A549 (cell line): Measurements from ENCODE around the gene CCNQ. TPM values are rescaled to one million over a fixed set of nuclear protein-coding genes. Genes with fewer than 3 reads are reported as not detected.

Experiments
- ATAC-seq, 2 experiments: fragments of 200-7000 bp in 1 of 2; fragments of >200 bp in 1 of 2; cut with Nextera tagmentation in 1 of 2; cut with Tn5 transposase in 1 of 2; 3 replicates each; pipeline versions ENCODE4 v1.8.0 to v1.9.1; 2018 to 2020; ENCODE audit warnings: mild to moderate bottlenecking in 1 of 2, moderate library complexity in 1 of 2
- CTCF ChIA-PET: fragments of 300-600 bp; sonication (Branson Sonifier 250); formaldehyde crosslinking; extraction: SDS; loops from one replicate; lab custom pipeline; 2021; ENCODE audit warnings: antibody characterized with exemption, inconsistent platforms; lab: Yijun Ruan, JAX
- POLR2A ChIA-PET: fragments of 350-600 bp; formaldehyde crosslinking; extraction: SDS; loops from one replicate; lab custom pipeline; 2021; ENCODE audit warnings: antibody characterized with exemption, inconsistent platforms; lab: Yijun Ruan, JAX
- DNase-seq, 2 experiments: peaks; one replicate each; pipeline versions ENCODE4 v3.0.0 to v3.0.0-alpha.2; 2011 to 2016; ENCODE audit warnings: low read depth in 1 of 2, low spot score in 1 of 2
- FAIRE-seq: peaks from 2 replicates; lab custom pipeline; 2011; peaks lifted over from hg19 to GRCh38; lab: Jason Lieb, UNC
- H3K27ac ChIP-seq, 2 experiments: fragments of >200 bp; sonication (Bioruptor Twin); formaldehyde crosslinking; 3 replicates each; pipeline ENCODE4 v1.5.1; 2016 to 2017
- H3K4me1 ChIP-seq: fragments of >200 bp; sonication (Bioruptor Twin); formaldehyde crosslinking; 3 replicates; pipeline ENCODE4 v1.6.1; 2016
- H3K4me2 ChIP-seq: fragments of >200 bp; sonication (Bioruptor Twin); formaldehyde crosslinking; 3 replicates; pipeline ENCODE4 v1.6.1; 2016
- H3K4me3 ChIP-seq: fragments of >200 bp; sonication (Bioruptor Twin); formaldehyde crosslinking; 3 replicates; pipeline ENCODE4 v1.5.1; 2016
- H3K9me3 ChIP-seq: fragments of >200 bp; sonication (Bioruptor Twin); formaldehyde crosslinking; 3 replicates; pipeline ENCODE4 v1.6.1; 2016
- BCL3 ChIP-seq: fragments of >200 bp; sonication (Bioruptor Twin); formaldehyde crosslinking; IDR thresholded peaks from 3 replicates; pipeline ENCODE4 v1.6.1; 2016
- CBX8 ChIP-seq: fragments of 200-600 bp; sonication (generic); IDR thresholded peaks from 2 replicates; pipeline ENCODE4 v1.6.1; 2016
- CHD2 ChIP-seq: fragments of 150-350 bp; IDR thresholded peaks from 2 replicates; pipeline ENCODE4 v1.6.1; 2014; ENCODE audit warnings: low read length; ENCODE audit not compliant: partially characterized antibody
- EHF ChIP-seq: fragments of 250-450 bp; sonication (Bioruptor Pico); IDR thresholded peaks from 2 replicates; pipeline ENCODE4 v1.5.0; 2020; ENCODE audit warnings: mild to moderate bottlenecking
- EHMT2 ChIP-seq: fragments of 200-600 bp; sonication (generic); IDR thresholded peaks from 2 replicates; pipeline ENCODE4 v1.6.1; 2016; ENCODE audit warnings: antibody characterized with exemption, low read depth, mild to moderate bottlenecking, moderate library complexity
- EP300 ChIP-seq, 2 experiments: fragments of >200 bp; sonication (Bioruptor Twin); formaldehyde crosslinking; IDR thresholded peaks; 2 replicates in 1 of 2; 3 replicates in 1 of 2; pipeline ENCODE4 v1.6.1; 2016 to 2017
- FOSB ChIP-seq: fragments of 250-450 bp; sonication (Bioruptor Pico); IDR thresholded peaks from 2 replicates; pipeline ENCODE4 v1.5.0; 2020; ENCODE audit warnings: mild to moderate bottlenecking, moderate library complexity
- HOXB5 ChIP-seq: fragments of 250-450 bp; sonication (Bioruptor Pico); IDR thresholded peaks from 2 replicates; pipeline ENCODE4 v1.5.0; 2020; ENCODE audit warnings: mild to moderate bottlenecking, moderate library complexity
- JUNB ChIP-seq: fragments of >200 bp; sonication (Bioruptor Twin); formaldehyde crosslinking; IDR thresholded peaks from 2 replicates; pipeline ENCODE4 v1.6.1; 2016
- KDM1A ChIP-seq: fragments of 200-600 bp; sonication (generic); IDR thresholded peaks from 2 replicates; pipeline ENCODE4 v1.6.1; 2016; ENCODE audit warnings: low read depth, mild to moderate bottlenecking
- KDM5A ChIP-seq: fragments of 200-600 bp; sonication (generic); IDR thresholded peaks from 2 replicates; pipeline ENCODE4 v1.6.1; 2016; ENCODE audit warnings: antibody characterized with exemption, mild to moderate bottlenecking
- MAFK ChIP-seq: fragments of 450-650 bp; IDR thresholded peaks from 2 replicates; pipeline ENCODE4 v1.6.1; 2014; ENCODE audit not compliant: partially characterized antibody
- NFE2L2 ChIP-seq: fragments of 150-350 bp; conservative IDR thresholded peaks from 2 replicates; pipeline ENCODE4 v1.6.1; 2014; ENCODE audit warnings: low read length
- NR3C1 ChIP-seq: fragments of >200 bp; sonication (Bioruptor Twin); formaldehyde crosslinking; IDR thresholded peaks from 3 replicates; pipeline ENCODE4 v1.6.1; 2017
- RAD21 ChIP-seq, 2 experiments: fragments of >200 bp in 1 of 2; sonication (Bioruptor Twin) in 1 of 2; formaldehyde crosslinking in 1 of 2; IDR thresholded peaks in 1 of 2; conservative IDR thresholded peaks in 1 of 2; 2 replicates in 1 of 2; 3 replicates in 1 of 2; pipeline ENCODE4 v1.6.1; 2012 to 2018; ENCODE audit warnings: inconsistent platforms in 1 of 2
- RCOR1 ChIP-seq: fragments of 150-350 bp; IDR thresholded peaks from 2 replicates; pipeline ENCODE4 v1.6.1; 2014; ENCODE audit warnings: antibody characterized with exemption, low read length, low read depth
- SREBF2 ChIP-seq: fragments of 450-650 bp; IDR thresholded peaks from 2 replicates; pipeline ENCODE4 v1.6.1; 2014; ENCODE audit warnings: mild to moderate bottlenecking, moderate library complexity
- TFCP2L1 ChIP-seq: fragments of 250-450 bp; sonication (Bioruptor Pico); IDR thresholded peaks from 2 replicates; pipeline ENCODE4 v1.5.0; 2021; ENCODE audit warnings: mild to moderate bottlenecking
- TP53 ChIP-seq: fragments of 250-450 bp; sonication (Bioruptor Pico); IDR thresholded peaks from 2 replicates; pipeline ENCODE4 v1.5.0; 2021; ENCODE audit warnings: mild to moderate bottlenecking, moderate library complexity
- ZC3H11A ChIP-seq: fragments of 450-650 bp; IDR thresholded peaks from 2 replicates; pipeline ENCODE4 v1.6.1; 2014; ENCODE audit warnings: antibody characterized with exemption, mild to moderate bottlenecking
- ZNF302 ChIP-seq: fragments of 250-450 bp; sonication (Bioruptor Pico); IDR thresholded peaks from 2 replicates; pipeline ENCODE4 v1.9.0; 2021; ENCODE audit warnings: inconsistent platforms, mild to moderate bottlenecking, moderate library complexity
- ZSCAN20 ChIP-seq: fragments of 250-450 bp; sonication (Bioruptor Pico); IDR thresholded peaks from 2 replicates; pipeline ENCODE4 v1.8.0; 2022; ENCODE audit warnings: mild to moderate bottlenecking, moderate library complexity
- WGBS: methylation state at CpG from one replicate; pipeline ENCODE4 v1.1.6; 2017; ENCODE audit errors: missing lambda C conversion rate; 5-methylcytosine and 5-hydroxymethylcytosine counted together
- polyA plus RNA-seq, 4 experiments: library from polyadenylated mRNA; depleted of rRNA in 3 of 4; stranded (reverse); fragments of >200 nt; fragmentation: RNase III in 1 of 4; extraction: RNeasy Plus Mini Kit Qiagen cat#74134 plus additional on column Dnase treatment in 1 of 4; gene quantifications; 2 replicates in 3 of 4; 3 replicates in 1 of 4; pipeline ENCODE4 v1.2.3, GENCODE V29; 2011 to 2017
- TF ChIP-seq, protein P1 (sequence below): fragments of >200 bp; sonication (Bioruptor Twin); formaldehyde crosslinking; IDR thresholded peaks from 2 replicates; pipeline ENCODE4 v1.6.1; 2016
- TF ChIP-seq, protein P2 (sequence below): fragments of 250-450 bp; sonication (Bioruptor Pico); IDR thresholded peaks from 2 replicates; pipeline ENCODE4 v1.5.0; 2021; ENCODE audit warnings: mild to moderate bottlenecking, moderate library complexity, borderline replicate concordance
- TF ChIP-seq, protein P3 (sequence below): IDR thresholded peaks from 2 replicates; pipeline ENCODE4 v1.6.1; 2012
- TF ChIP-seq, protein P4 (sequence below): fragments of 150-350 bp; IDR thresholded peaks from 2 replicates; pipeline ENCODE4 v1.6.1; 2014; ENCODE audit warnings: low read depth, mild to moderate bottlenecking, low read length

The CCNQ gene
- polyA plus RNA-seq, 2 of the 4 experiments (the other 2 are of a cell fraction) = 25.6 to 32.0 TPM

- no peak overlapping the region for H3K4me2 ChIP-seq
- CTCF ChIA-PET = interaction anchor here (0.6 kb wide), 1 partner anchor 36 kb away, joined by 3 read pairs; no protein-coding TSS in a partner anchor
- FAIRE-seq (no peak), ATAC-seq (no peak; a peak in 1 of 6 replicates), DNase-seq (no peak)
- POLR2A ChIA-PET = no interaction called here
- 90% methylated on average over 6 of the region's 29 CpGs for WGBS
- no peaks in the 10 kb centered on the region for H3K4me1 ChIP-seq
- no peaks in the 10 kb centered on the region for H3K9me3 ChIP-seq
- no peak overlapping the region for H3K27ac ChIP-seq
- no peak overlapping the region for H3K4me3 ChIP-seq
- no peak for TF ChIP-seq SREBF2
- no peak for TF ChIP-seq KDM1A
- TF ChIP-seq, protein P1, sequence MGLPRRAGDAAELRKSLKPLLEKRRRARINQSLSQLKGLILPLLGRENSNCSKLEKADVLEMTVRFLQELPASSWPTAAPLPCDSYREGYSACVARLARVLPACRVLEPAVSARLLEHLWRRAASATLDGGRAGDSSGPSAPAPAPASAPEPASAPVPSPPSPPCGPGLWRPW = no peak
- TF ChIP-seq ZNF302 (CRISPR knock-in tag) = no peak
- TF ChIP-seq FOSB (CRISPR knock-in tag) = no peak
- no peak for TF ChIP-seq EHF (CRISPR knock-in tag)
- no peak for TF ChIP-seq TP53
- no peak for TF ChIP-seq KDM5A
- TF ChIP-seq, protein P2, sequence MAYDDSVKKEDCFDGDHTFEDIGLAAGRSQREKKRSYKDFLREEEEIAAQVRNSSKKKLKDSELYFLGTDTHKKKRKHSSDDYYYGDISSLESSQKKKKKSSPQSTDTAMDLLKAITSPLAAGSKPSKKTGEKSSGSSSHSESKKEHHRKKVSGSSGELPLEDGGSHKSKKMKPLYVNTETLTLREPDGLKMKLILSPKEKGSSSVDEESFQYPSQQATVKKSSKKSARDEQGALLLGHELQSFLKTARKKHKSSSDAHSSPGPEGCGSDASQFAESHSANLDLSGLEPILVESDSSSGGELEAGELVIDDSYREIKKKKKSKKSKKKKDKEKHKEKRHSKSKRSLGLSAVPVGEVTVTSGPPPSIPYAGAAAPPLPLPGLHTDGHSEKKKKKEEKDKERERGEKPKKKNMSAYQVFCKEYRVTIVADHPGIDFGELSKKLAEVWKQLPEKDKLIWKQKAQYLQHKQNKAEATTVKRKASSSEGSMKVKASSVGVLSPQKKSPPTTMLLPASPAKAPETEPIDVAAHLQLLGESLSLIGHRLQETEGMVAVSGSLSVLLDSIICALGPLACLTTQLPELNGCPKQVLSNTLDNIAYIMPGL (CRISPR knock-in tag) = no peak
- no peak for TF ChIP-seq CBX8
- TF ChIP-seq TFCP2L1 (CRISPR knock-in tag) = no peak
- TF ChIP-seq RCOR1 = no peak
- TF ChIP-seq EHMT2 = no peak
- TF ChIP-seq RAD21 (conservative IDR thresholded peaks at IDR 0.05 in 1 of 2, IDR thresholded peaks at IDR 0.05 in 1 of 2) = no peak
- TF ChIP-seq JUNB = no peak
Observed at GRCh38 chrX:153588782-153589446, 10.0 kb downstream of the CCNQ start.

DNA sequence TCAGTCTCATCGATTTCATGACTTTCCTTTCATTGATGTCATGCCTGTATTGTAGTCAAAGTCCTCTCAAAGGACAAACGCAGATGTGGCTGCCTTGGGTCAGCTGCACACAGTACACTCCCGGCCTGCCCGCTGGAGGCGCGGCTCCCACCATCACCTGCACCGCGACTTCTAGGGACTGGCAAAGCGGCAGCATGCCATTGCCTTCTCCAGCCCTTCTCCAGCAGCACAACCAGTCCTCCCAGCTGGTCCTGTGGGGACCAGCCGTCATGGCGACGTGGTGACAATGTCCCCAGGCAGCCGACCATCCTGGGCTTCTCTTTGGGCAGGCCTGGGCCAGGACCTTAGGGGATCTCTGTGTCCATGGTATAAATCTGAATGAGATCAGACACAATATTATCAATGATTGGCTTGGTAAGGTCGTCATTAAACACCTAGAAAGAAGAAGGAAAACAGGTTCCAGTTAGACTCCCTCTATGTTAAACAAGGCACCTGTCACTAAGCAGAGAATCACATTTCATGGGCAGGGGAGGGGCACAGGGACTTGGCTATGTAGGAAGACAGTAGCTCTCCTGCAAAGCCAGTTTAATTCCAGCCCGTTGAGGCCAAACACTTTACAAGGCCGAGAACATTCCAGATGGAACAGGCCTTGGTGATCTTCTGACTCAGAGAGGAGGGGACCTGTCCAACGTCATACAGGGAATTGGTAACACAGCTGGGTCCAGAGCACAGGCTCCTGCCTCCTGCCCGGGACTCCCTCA is 10.7 kb downstream of the CCNQ start:
- POLR2A ChIA-PET = no interaction called here
- TF ChIP-seq EHMT2 = no peak
- TF ChIP-seq JUNB = no peak
- TF ChIP-seq, protein P3, sequence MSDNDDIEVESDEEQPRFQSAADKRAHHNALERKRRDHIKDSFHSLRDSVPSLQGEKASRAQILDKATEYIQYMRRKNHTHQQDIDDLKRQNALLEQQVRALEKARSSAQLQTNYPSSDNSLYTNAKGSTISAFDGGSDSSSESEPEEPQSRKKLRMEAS = no peak
- TF ChIP-seq NR3C1 = no peak
- TF ChIP-seq, protein P4, sequence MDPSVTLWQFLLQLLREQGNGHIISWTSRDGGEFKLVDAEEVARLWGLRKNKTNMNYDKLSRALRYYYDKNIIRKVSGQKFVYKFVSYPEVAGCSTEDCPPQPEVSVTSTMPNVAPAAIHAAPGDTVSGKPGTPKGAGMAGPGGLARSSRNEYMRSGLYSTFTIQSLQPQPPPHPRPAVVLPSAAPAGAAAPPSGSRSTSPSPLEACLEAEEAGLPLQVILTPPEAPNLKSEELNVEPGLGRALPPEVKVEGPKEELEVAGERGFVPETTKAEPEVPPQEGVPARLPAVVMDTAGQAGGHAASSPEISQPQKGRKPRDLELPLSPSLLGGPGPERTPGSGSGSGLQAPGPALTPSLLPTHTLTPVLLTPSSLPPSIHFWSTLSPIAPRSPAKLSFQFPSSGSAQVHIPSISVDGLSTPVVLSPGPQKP = no peak
- no peak for TF ChIP-seq KDM1A
- TF ChIP-seq ZNF302 (CRISPR knock-in tag) = no peak
- TF ChIP-seq, all 56 proteins: peak for 0
- FAIRE-seq (no peak), ATAC-seq (no peak), DNase-seq (no peak)
- 86% methylated on average over 17 of the region's 18 CpGs for WGBS
- H3K4me1 ChIP-seq = no peaks in the 10 kb centered on the region
- no peak overlapping the region for H3K4me2 ChIP-seq
- CTCF ChIA-PET = no interaction called here
- H3K27ac ChIP-seq = no peak overlapping the region
- H3K9me3 ChIP-seq = no peaks in the 10 kb centered on the region
- H3K4me3 ChIP-seq = no peak overlapping the region

- no peaks in the 10 kb centered on the region for H3K9me3 ChIP-seq
- ChIA-PET POLR2A (no interaction called here), CTCF (interaction anchor here (1.2 to 1.3 kb wide), 2 partner anchors 22 to 33 kb away, joined by 3 to 4 read pairs; no protein-coding TSS in a partner anchor)
- FAIRE-seq = no peak
- H3K4me3 ChIP-seq = no peak overlapping the region
- no peak overlapping the region for H3K27ac ChIP-seq
- H3K4me2 ChIP-seq = no peak overlapping the region
- ATAC-seq = no peak
- no peak for DNase-seq
- 95% methylated on average over 10 of the region's 10 CpGs for WGBS
- H3K4me1 ChIP-seq = no peaks in the 10 kb centered on the region
- TF ChIP-seq ZC3H11A (no peak), TFCP2L1 (CRISPR knock-in tag) (no peak), BCL3 (no peak), EP300 (IDR thresholded peaks at IDR 0.05) (no peak), HOXB5 (no peak), CHD2 (no peak), RCOR1 (no peak), ZSCAN20 (CRISPR knock-in tag) (no peak), MAFK (no peak), NFE2L2 (no peak), RAD21 (conservative IDR thresholded peaks at IDR 0.05 in 1 of 2, IDR thresholded peaks at IDR 0.05 in 1 of 2) (no peak)
- TF ChIP-seq, protein P2 (CRISPR knock-in tag) = no peak
Observed at GRCh38 chrX:153587342-153587741, 11.6 kb downstream of the CCNQ start.
